B cell (primary cell): ENCODE results near the gene DYRK2.

Experiments used
- EZH2 ChIP-seq: IDR thresholded peaks from 2 replicates; pipeline ENCODE4 v1.6.1; 2012; ENCODE audit warnings: borderline replicate concordance, low read depth, mild to moderate bottlenecking, moderate library complexity, low read length; ENCODE audit not compliant: insufficient read depth, poor library complexity, severe bottlenecking
- TF ChIP-seq, protein P1 (sequence below): fragments of 200-600 bp; IDR thresholded peaks from one replicate; pipeline ENCODE4 v1.8.0; 2022; ENCODE audit warnings: antibody characterized with exemption, mild to moderate bottlenecking

DNA sequence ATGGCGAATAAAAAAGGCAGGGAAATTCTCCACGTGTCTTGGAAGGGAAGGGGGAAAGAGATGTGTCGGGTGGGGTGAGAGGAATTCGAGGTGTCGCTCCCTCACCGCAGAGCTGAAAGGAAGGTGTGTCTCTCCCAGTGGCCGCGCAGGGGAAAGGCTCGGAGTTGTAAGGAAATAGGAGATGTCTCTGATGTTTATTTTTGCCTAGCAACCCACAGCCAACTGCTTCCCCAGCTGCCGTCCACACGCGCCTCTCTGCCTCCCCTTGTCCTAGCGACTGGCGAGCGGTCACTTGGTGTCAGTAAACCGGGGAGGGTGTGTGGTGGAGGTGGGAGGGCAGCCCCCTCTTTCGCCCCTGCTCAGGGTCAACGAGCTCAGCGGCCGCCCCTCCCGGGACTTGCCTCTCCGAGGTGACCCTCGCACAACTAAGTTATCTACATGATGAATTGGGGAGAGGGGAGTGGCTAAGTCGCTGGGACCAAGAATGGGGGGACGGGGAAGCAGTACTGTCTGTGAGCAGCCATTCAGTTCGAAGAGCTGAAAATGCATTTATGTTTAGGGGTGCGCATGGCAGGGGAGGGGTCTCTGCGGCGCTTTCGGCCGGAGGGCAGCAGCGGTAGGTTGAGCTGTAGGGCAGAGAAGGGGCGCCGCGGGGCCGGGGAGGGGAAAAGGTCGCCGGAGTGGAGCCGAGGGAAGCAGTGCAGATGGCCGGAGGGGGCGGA is 585 bp upstream of the DYRK2 start:
- TF ChIP-seq, protein P1, sequence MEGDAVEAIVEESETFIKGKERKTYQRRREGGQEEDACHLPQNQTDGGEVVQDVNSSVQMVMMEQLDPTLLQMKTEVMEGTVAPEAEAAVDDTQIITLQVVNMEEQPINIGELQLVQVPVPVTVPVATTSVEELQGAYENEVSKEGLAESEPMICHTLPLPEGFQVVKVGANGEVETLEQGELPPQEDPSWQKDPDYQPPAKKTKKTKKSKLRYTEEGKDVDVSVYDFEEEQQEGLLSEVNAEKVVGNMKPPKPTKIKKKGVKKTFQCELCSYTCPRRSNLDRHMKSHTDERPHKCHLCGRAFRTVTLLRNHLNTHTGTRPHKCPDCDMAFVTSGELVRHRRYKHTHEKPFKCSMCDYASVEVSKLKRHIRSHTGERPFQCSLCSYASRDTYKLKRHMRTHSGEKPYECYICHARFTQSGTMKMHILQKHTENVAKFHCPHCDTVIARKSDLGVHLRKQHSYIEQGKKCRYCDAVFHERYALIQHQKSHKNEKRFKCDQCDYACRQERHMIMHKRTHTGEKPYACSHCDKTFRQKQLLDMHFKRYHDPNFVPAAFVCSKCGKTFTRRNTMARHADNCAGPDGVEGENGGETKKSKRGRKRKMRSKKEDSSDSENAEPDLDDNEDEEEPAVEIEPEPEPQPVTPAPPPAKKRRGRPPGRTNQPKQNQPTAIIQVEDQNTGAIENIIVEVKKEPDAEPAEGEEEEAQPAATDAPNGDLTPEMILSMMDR: no peak
- no peak for TF ChIP-seq EZH2
